Astrocyte of the spinal cord (primary cell): ENCODE measurements around the gene PPP1R18.
A peak's percentile ranks its signal among the peaks of the same experiment; 100 is the strongest.
"Not testable (repeated sequence)": the region's sequence is repeated elsewhere in the genome, so short reads cannot be mapped to it uniquely, and the experiment has no call there.

Experiments
- DNase-seq: peaks from one replicate; pipeline ENCODE4 v3.0.0; 2011; ENCODE audit warnings: low read depth, low spot score
- H3K4me3 ChIP-seq: 2 replicates; pipeline ENCODE4 v1.5.1; 2011; ENCODE audit warnings: low read depth, mild to moderate bottlenecking, low read length, moderate library complexity
- CTCF ChIP-seq: IDR thresholded peaks from 2 replicates; pipeline ENCODE4 v1.5.1; 2012; ENCODE audit warnings: low read depth, mild to moderate bottlenecking, low read length, inconsistent platforms
- in situ Hi-C: cut with HindIII; loops from 2 replicates; pipeline ENCODE4 v1.10.0; 2017; ENCODE audit warnings: low sequenced_read_pairs

PPP1R18 gene

GRCh38 chr6:30726506-30727413 is 40.3 kb upstream of the PPP1R18 start:
- in situ Hi-C loops = no loop called here
- H3K4me3 ChIP-seq = no peak overlapping the region

GRCh38 chr6:30725713-30726505 is 39.5 kb upstream of the PPP1R18 start:
- in situ Hi-C loops = no loop called here
- no peak for TF ChIP-seq CTCF
- H3K4me3 ChIP-seq = no peak overlapping the region
- DNase-seq = peak; percentile 55

More at GRCh38 chr6:30726506-30727413, 40.3 kb upstream of the PPP1R18 start:
- no peak for TF ChIP-seq CTCF
- no peak for DNase-seq

GRCh38 chr6:30724906-30725667 is 38.6 kb upstream of the PPP1R18 start:
- in situ Hi-C loops = no loop called here
- TF ChIP-seq CTCF = no peak
- no peak for DNase-seq
- no peak overlapping the region for H3K4me3 ChIP-seq

- DNase-seq, in situ Hi-C loops, H3K4me3 ChIP-seq: not testable (repeated sequence)
- peak; percentile 3 for TF ChIP-seq CTCF
Observed at GRCh38 chr6:30723843-30724741, 37.6 kb upstream of the PPP1R18 start.

GRCh38 chr6:30723159-30723842 is 36.9 kb upstream of the PPP1R18 start:
- in situ Hi-C loops, DNase-seq: not testable (repeated sequence)
- H3K4me3 ChIP-seq = peak overlapping the region; percentile 99
